HG03354 (cell line): Measurements from ENCODE around the gene KRTAP5-5.
"Not testable (repeated sequence)": the region's sequence is repeated elsewhere in the genome, so short reads cannot be mapped to it uniquely, and the experiment has no call there.

Experiments used
- ATAC-seq: cut with Tn5 transposase; IDR thresholded peaks from one replicate; pipeline ENCODE4 v1.9.1; 2021; ENCODE audit warnings: mild to moderate bottlenecking; ENCODE audit not compliant: unreplicated experiment, poor library complexity, severe bottlenecking

KRTAP5-5 gene

DNA sequence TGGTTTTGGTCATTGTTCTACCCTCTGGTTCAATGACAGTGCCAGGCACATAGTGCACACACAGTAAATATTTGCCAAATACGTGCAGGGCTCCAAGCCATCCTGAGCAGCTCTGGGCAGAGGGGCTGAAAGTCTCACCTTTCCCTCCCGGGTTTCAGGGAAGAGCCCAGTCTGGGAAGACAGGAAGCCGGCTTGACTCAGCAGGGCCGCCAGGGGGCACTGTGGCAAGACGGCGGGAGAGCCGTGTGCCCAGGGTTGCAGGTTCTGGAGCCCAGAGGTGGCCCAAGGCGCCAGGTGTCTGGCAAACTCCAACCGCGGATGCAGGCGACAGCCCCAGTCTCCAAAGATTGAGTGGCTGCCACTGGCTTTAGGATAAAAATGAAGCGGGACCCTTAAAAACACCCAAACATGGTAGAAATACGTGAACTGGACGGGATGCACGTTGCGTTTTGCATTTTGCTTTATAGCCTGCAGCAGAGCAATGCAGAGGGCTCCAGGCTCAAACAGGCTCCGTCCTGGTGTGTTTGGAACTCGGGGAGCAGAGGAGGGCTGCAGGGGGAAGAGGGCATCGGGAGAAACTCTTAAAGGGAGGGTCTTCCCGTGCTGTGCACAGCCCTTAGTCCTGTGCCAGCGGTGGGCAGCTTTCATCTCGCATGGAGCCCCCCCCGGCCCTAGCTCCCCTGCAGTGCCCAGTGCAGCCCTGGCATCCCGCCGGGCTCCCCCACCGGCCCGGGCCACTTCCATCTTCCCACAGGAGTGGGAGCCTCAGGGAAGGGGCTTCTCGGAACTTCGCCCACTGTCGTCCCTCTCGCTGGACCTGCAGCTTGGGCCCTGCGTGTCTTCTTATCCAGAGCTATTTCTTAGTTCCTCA is 10.7 kb downstream of the KRTAP5-5 start:
- no peak for ATAC-seq

DNA sequence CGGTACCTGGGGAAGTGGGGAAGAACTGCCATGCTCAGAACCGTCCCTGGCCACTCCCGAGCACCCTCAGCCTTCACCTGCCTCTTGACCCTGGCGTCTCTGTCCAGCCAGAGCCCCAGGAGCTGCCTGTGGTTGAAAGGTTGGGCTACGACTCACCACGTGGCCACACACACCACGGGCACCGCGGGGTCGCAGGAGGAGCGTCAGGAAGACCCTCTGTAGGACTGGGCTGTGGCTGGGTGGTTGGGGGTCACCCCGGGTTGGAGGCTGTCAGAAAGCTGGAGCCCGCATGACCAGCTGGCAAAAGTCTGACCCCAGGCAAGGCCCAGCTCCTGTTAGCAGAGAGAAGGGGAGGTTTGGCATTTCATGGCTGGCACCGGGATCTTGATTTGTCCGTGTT is 11.5 kb downstream of the KRTAP5-5 start:
- ATAC-seq: no peak

DNA sequence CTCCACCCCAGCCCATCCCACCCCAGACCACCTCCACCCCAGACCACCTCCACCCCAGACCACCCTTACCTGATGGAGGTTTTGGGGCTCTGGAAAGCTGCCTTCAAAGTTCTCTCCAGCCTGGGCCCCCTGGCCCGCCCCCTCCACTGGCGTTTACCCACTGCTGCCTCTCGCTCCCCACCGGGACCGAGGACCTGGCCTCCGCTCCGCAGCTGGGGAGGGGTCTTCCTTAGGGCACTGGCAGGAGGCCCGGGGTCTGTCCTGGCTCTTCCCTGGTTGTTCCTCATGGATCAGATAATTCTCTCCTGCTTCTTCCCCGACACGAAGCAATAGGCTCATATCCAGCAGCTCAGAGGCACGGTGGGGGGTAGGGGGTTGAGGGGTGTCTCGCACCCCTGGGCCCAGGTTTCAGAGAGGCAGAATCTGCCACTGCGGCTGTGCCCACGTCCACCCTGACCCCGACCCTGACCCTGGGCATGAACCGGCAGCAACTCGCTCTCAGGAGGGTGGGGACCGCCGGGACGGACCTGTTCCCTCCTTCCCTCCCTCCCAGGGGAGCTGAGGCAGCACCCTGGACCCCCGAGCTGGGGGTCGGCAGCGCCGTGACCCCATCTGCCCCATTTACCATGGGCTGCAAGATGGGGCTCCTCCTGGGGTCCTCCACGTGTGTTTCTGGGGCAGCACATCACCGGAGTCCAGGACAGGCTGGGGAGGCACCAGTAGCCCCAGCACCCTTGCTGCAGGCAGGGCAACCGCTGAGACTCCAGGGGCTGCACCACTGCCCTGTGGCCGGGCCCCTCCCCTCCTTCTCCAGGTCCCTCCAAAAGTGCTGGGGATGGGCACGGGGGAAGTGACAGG is 12.9 kb downstream of the KRTAP5-5 start:
- ATAC-seq: no peak

- no peak for ATAC-seq
Measured at GRCh38 chr11:1643146-1643690, 13.6 kb downstream of the KRTAP5-5 start.

- ATAC-seq: no peak
Measured at GRCh38 chr11:1644601-1645356, 15.2 kb downstream of the KRTAP5-5 start.

GRCh38 chr11:1645357-1645821 is 15.8 kb downstream of the KRTAP5-5 start:
- no peak for ATAC-seq

- not testable (repeated sequence) for ATAC-seq
Measured at GRCh38 chr11:1646540-1646939, 17.0 kb downstream of the KRTAP5-5 start.

GRCh38 chr11:1647901-1648652 is 18.5 kb downstream of the KRTAP5-5 start:
- ATAC-seq: no peak

GRCh38 chr11:1648653-1649420 is 19.3 kb downstream of the KRTAP5-5 start:
- no peak for ATAC-seq

DNA sequence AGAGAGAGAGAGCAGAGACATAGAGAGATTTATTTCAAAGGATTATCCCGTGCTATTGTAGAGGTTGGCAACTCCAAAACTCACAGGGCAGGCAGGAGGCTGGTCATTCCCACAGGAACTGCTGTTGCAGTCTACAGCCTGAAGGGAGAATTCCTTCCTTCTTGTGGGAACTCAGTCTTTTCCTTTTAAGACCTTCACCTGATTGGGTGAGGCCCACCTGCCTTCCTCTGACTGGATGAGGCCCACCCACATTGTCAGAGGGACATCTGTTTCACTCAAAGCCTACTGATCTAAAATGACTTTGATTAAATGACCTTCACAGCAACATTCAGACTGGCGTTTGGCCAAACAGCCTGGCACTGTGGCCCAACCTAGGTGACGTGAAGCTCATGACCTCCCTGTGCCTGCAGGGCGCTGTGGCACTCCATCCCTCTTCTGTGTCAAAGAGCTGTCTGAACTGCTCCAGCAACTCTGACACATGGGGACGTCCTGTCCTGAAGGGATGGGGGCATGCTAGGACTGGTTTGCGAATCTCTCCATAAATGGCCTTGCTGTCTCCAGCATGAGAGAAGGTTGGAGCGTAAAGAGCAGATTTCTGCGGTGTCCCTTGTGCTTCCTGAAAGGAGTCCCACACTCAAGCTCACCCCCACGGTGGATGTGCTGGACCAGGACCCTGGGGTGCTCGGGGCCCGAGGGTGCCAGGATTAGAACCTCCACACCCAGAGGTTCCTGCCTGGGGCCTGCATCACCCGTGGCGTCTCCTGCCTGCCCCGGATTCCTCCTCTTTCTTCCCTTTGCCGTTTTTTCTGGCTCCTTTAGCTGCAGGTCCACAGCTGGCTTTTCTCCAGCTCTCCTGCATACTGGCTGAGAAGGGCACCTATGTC is 20.7 kb downstream of the KRTAP5-5 start:
- ATAC-seq: no peak

DNA sequence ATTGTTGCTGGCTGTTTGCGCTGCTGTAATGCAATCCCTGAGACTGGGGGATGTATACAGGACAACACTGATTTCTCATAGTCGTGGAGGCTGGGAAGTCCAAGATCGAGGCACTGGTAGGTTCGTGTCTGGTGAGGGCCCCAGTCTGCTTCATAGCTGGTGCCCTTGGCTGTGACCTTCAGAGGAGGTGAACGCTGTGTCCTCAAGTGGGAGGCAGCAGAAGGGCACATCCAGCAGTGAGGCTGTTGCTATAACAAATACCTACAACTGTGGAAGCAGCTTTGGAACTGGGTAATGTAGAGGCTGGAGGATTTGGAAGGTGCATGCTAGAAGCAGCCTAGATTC is 21.3 kb downstream of the KRTAP5-5 start:
- ATAC-seq: no peak

DNA sequence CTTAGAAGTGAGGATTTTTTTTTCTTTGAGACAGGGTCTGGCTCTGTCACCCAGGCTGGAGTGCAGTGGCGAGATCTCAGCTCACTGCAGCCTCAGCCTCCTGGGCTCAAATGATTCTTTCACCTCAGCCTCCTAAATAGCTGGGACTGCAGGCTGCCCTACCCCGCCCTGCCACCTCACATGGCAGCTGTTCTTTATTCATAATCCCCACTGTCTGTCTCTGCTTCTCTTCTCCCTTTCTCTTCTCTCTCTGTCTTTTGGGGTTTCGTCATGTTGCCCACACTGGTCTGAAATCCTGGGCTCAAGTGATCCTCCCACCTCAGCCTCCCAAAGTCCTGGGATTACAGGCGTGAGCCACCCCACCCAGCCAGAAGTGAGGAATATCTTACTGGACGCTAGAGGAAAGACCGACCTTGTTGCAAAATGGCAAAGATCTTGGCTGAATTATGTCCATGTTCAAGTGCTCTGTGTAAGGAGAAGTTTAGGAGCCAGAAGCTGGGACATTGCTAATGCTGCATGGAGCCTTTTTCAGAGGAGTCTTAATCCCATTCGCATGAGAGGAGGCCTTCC is 21.9 kb downstream of the KRTAP5-5 start:
- ATAC-seq: no peak

DNA sequence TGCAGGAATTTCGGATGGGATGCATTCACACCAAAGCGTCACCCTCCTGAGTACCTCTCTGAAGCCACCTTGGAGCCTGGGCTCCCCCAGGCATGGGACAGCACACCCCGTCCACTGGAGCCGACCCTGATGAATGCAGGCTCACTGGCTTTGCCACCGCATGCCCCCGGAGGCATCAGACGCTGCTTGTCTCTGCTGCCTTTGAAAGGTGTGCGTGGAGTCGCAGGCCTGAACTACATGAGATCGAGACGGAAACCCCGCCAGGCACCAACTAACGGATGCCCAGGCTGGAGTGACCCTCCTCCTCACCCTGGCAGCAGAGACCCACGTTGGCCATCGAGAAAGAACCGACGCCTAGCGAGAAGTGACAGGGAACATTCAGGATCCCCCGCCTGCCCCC is 22.5 kb downstream of the KRTAP5-5 start:
- no peak for ATAC-seq

DNA sequence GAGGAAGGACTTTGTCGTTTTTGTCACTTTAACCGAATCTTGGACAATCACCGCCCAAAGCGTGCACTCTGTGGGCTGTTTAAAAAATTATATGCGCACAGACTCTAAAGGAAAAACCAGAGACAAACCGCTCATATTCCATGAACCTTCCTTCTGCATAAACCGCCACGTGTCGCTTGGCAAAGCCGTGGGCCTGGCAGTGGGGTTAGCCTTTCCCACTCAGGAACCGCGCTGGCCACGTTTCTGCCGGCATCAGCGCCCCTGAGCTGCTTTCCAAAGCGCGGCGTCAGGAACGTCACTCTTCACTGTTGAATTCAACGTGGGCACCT is 22.8 kb downstream of the KRTAP5-5 start:
- ATAC-seq: no peak

GRCh38 chr11:1652771-1653540 is 23.4 kb downstream of the KRTAP5-5 start:
- ATAC-seq: no peak

DNA sequence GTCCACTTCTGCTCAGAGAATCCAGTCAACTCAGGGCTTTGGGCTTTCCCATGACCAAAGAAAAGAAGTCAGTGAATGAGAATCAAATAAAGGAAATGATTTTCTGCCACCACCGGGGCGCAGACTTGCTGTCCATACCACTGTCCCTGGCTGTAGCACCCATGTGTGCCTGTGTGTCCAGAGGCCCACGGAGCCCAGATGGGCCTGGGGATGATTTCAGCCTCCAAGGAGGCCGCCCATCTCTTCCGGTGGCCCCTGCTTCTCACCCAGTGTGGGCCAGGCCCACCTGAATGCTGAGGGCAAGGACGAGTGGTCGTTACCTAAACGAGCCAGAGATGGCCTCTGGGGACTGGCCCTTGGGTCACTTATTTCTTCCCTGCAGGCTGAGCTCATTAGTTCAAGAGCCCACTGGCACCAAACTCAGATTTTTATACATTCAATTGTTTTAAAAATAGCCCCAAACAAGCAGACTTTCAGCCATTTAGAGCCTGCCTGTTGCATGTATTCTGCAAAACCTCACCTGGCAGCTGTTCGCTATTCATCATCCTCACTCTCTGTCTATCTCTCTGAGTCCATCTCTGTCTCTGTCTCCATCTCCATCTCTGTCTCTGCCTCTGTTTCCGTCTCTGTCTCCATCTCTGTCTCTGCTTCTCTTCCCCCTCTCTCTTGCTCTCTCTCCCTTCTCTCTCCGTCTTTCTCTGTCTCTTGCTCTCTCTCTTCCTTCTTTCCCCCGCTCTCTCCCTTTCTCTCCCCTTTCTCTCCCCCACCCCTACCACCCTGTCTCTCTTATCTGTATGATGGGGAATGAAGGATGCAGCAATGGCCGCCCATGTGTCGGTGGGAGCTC is 24.2 kb downstream of the KRTAP5-5 start:
- ATAC-seq: no peak
